ENCODE measurements around the gene ALDH1L1.

ALDH1L1 gene

GRCh38 chr3:126134219-126134975 lies 46.0 kb downstream of the ALDH1L1 start:
- DNase-seq (ENCODE audit: low read depth in 2 of 2), result peak; percentile 8 to 13

DNA sequence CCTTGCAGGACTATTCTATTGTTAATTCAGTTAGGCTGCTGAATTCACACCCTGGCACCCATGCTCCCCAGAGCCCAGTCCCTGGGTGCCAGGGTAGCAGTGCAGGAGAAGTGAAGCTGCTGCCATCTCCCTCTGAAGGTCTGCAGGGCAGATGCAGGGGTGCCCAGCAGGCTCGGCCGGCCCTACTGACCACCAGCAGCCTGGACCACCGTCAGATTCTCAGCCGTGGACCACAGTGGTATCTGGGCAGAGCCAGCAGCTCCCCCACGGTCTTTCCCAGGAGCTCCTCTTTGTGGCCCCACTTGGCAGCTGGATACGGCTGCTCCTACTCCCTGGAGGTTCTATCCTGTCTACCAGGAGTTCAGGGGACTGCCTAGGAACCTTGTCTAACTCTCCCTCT lies 46.8 kb downstream of the ALDH1L1 start:
- no peak for DNase-seq (ENCODE audit: low read depth in 2 of 2)

DNA sequence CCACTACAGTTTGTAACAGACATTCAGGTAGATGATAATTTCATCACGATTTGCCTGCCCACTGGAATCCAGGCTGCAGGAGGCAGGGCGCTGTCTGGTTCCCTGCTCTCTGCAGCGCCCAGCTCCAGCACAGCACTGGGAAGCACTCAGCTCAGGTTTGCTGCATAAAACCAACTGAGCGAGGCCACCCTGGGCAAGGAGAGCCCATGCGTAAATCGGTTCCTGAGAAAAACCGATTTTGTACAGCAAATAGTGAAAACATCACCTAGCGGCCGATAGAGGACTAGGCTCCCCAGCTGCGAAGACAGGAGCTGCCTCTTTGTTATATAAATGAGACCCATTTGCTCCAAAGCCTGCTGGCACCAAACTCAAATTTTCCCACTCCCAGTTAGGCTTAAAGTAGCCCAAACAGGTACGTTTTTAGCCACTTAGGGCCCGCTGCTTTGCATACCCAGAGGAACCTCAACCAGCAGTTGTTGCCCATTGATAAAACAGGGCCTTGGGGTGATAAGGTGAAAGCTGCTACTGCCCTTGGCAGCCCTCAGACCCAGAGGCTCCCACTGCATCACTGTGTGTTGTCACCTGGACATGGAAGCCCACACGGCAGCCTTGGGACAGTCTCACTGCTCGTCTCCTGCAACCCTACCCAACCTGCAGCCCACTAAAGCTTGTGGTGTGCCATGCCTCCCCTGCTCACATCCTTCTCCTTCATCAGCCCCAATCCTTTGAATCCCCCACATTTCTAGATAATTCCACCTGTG lies 47.5 kb downstream of the ALDH1L1 start:
- no peak for DNase-seq (ENCODE audit: low read depth in 2 of 2)

DNA sequence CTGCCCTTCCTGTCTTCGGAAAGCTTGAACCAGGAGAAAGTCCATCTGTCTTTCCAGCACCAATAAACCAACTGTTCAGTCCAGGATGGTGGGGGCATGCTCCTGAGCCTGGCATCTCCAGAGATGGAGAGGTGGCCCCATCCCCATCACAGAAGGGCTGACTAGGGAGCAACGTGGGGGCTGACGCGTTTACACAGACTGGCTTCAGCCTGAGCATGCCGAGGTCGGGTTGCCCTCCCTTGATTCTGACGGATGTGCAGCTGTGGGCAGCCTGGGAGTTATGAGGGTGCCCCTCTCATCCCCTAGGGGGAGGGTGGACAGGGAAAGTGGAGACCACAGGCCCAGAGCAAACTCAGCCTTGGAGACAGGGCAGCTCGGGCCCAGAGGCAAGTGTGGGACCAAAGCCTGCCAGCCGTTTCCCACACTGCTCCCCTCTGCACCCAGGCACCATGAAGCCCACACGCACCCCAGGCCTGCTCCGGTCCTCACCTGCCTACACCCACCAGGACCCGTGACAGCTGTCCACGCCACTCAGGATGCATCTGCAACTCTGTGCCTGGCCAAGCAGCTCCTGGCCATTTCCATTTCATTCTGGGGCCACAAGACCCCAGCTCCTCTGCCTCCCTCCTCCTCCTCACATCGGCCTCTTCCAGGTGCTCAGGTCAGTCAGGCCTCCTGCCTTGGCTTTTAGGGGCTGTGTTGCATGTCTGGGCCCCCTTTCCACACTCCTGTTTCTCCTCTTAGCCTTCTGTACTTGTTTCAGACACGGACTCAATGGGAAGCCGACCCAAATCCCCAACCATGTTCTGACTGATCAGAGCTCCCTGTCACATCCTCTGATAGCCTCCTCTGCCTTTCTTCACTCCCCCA lies 48.3 kb downstream of the ALDH1L1 start:
- no peak for DNase-seq (ENCODE audit: low read depth in 2 of 2)

DNA sequence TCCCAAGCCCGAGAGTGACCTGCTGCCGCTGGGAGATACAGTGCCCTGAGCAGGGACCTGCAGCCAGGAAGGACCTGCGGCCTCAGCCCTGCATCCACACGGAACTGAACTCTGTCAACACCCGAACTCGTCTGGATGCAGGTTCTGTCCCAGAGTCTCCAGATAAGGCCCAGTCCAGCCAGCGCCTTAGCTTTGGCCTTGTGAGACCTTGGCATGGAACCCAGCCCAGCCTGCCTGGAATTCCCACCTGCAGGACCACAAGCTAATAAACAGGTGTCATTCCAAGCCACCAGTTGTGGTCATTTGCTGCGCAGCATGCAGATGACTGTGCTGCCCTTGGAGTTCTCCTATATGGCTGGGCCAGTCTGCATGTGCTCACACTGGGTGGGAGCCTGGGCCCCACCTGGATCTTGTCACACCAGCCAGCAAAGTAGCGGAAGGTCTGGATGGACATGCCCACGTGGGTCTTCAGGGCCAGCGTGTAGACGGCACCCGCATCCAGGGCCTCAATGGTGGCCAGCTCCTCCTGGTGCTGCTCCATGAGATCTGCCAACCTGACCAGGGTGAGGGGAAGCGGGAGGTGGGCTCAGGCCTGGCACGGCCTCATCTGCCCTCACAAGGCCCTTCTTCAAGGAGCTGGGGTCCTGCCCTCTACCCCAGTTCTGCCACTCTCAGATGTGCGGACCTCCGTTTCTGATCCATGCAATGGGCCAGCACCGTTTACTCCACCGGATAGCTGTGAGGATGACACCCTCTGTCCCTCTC lies 49.2 kb downstream of the ALDH1L1 start:
- DNase-seq (ENCODE audit: low read depth in 2 of 2), result no peak

GRCh38 chr3:126130081-126130855 lies 50.1 kb downstream of the ALDH1L1 start:
- no peak for DNase-seq (ENCODE audit: low read depth in 2 of 2)

GRCh38 chr3:126129398-126129891 lies 50.9 kb downstream of the ALDH1L1 start:
- DNase-seq (ENCODE audit: low read depth in 2 of 2), result no peak

- DNase-seq (ENCODE audit: low read depth in 2 of 2), result no peak
Observed at GRCh38 chr3:126128504-126129397, 51.6 kb downstream of the ALDH1L1 start.

DNA sequence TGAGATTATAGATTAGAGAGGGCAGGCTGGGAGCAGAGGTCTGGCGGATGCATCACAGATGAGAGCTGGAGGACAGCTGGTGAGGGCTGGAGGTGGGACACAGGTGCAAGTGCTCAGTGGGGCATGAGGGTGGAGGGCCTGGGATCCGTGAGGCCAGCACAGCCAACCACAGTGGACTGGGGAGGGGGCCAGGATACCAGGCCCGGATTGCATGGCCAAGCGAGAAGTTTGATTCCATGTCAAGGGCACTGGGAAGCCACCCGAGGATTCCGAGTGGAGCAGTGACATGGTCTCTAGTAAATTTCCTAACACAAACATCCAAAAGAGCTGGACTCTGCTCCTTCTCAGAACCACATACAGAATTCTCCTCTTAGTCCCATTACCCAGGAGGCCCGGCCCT lies 52.5 kb downstream of the ALDH1L1 start:
- DNase-seq (ENCODE audit: low read depth in 2 of 2), result no peak

GRCh38 chr3:126127452-126127851 lies 52.9 kb downstream of the ALDH1L1 start:
- no peak for DNase-seq (ENCODE audit: low read depth in 2 of 2)

- DNase-seq (ENCODE audit: low read depth in 2 of 2), result no peak
Observed at GRCh38 chr3:126126811-126127431, 53.5 kb downstream of the ALDH1L1 start.

DNA sequence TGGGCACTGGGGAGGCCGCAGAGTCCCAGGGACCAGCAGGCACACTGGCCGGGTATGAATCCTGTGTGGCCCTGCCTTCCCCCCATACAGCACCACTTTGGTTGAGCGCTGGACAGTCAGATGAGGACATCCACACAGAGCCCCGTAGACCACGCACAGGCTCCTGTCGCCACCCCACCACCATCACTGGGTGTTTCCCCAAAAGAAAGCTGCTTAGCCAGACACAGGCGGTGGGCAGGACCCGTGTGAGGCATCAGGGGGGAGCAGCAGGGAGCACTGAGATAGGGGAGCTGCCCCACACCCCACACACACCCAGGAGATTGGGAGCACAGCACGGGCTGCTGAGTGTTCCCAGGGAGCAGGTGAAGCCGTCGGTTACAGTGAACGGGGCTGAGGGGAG lies 54.1 kb downstream of the ALDH1L1 start:
- DNase-seq (ENCODE audit: low read depth in 2 of 2), result no peak

- no peak for DNase-seq (ENCODE audit: low read depth in 2 of 2)
Observed at GRCh38 chr3:126125781-126126251, 54.6 kb downstream of the ALDH1L1 start.

DNA sequence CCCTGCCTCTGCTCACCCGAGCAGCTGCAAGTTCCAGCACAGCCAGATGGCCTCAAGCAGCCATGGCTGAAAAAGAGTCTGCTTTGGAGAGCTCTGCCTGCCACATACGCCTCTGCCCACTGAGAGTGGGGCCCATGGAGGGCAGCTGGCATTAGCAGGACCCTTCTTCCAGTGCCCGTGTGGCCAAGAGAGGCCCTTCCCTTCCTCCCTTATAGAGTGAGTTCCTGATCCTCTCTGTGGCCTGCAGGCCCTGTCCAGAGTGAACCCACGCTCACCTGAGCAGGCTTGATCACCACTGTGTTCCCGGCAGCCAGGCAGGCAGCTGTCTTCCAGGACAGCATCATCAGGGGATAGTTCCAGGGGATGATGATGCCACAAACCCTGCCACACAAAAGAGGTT lies 55.0 kb downstream of the ALDH1L1 start:
- no peak for DNase-seq (ENCODE audit: low read depth in 2 of 2)

DNA sequence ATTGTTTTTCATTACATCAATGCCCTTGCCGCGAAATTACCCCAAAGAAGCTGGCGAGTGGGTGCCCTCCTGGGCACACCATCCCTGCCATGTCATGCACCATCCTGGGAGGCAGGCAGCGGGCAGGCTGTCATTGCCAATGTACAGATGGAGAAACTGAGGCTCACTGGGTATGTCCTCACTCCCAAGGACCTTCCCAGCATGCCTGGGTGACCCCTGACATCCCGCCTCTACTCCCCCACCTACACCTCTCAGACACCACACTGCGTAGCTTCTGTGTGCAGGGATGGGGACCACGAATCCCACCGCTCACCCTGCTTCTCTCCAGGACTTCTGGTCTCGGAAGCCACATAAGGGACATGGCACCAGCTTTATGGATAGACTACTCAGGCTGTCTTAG lies 55.5 kb downstream of the ALDH1L1 start:
- no peak for DNase-seq (ENCODE audit: low read depth in 2 of 2)

GRCh38 chr3:126124148-126124868 lies 56.1 kb downstream of the ALDH1L1 start:
- no peak for DNase-seq (ENCODE audit: low read depth in 2 of 2)

DNA sequence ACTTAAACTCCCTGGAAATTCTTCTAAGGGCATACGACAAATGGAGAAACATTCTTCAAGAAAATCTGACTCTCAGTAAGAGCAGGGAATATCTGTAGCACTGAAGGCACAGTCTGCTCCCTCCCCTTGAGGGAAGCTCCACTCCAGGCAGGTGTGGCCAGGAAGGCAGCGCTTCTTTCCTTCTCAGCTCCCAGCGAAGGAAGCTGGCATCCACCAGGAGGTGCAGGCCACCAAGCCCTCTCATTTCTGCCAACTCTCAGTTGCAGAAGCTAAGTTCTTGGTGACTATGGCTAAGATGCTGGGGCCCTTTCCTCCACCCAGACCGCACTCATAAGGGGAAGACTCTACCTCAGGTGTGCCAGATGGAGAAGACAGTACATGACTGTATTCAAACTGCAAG lies 58.8 kb downstream of the ALDH1L1 start:
- DNase-seq (ENCODE audit: low read depth in 2 of 2), result no peak

DNA sequence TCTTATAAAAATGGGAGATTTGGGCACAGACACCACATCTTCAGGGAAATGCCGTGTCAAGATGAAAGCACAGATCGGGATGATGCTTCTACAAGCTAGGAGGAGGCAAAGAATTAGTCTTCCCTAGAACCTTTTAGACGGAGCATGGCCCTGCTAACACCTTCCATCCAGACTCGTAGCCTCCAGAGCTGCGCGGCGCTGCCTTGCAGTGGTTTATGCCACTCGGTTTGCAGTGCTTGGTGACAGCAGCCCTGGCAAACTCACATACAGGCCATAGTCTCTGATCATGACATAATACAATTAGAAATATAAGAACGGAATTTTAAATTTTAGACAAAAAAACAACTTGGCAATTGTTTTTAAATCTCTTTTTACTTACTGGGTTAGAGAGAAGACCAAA lies 59.3 kb downstream of the ALDH1L1 start:
- no peak for DNase-seq (ENCODE audit: low read depth in 2 of 2)
